Esophagus squamous epithelium (tissue), 5 donors: ENCODE data around the gene HIPK1. TPM values are rescaled to one million over a fixed set of nuclear protein-coding genes. Genes with fewer than 3 reads are reported as not detected.

Experiments
- DNase-seq: peaks from one replicate; lab custom pipeline; 2025; lab: John Stamatoyannopoulos, UW
- H3K27ac ChIP-seq, 4 donors: fragments of 200-600 bp; sonication (generic); one replicate each; pipeline ENCODE4 v1.5.1; 2016 to 2019; ENCODE audit warnings: mild to moderate bottlenecking in 1 of 4
- H3K27me3 ChIP-seq, 4 donors: fragments of 200-600 bp; sonication (generic); 1 replicate in 3 of 4; 2 replicates in 1 of 4; pipeline versions ENCODE4 v1.5.1 to v1.6.0; 2017 to 2021; ENCODE audit warnings: antibody characterized with exemption in 1 of 4
- H3K36me3 ChIP-seq, 3 donors: fragments of 200-600 bp; sonication (generic); one replicate each; pipeline ENCODE4 v1.5.1; 2016 to 2019
- H3K4me1 ChIP-seq, 3 donors: fragments of 200-600 bp; sonication (generic); one replicate each; pipeline ENCODE4 v1.5.1; 2017 to 2019
- H3K4me3 ChIP-seq, 4 donors: fragments of 200-600 bp; sonication (generic); 1 replicate in 3 of 4; 2 replicates in 1 of 4; pipeline ENCODE4 v1.5.1; 2016 to 2019; ENCODE audit warnings: mild to moderate bottlenecking in 2 of 4, moderate library complexity in 1 of 4
- H3K9me3 ChIP-seq, 3 donors: fragments of 200-600 bp; sonication (generic); one replicate each; pipeline ENCODE4 v1.5.1; 2016 to 2019
- POLR2A ChIP-seq, 4 donors: fragments of 450-650 bp; IDR thresholded peaks; one replicate each; pipeline ENCODE4 v1.6.1; 2017; ENCODE audit warnings: antibody characterized with exemption in 4 of 4, mild to moderate bottlenecking in 4 of 4, moderate library complexity in 3 of 4
- WGBS, 2 donors: methylation state at CpG; one replicate each; pipeline ENCODE4 v1.1.5; 2018; 5-methylcytosine and 5-hydroxymethylcytosine counted together
- intact Hi-C: fragments of 100-400 bp; cut with DNase I; formaldehyde crosslinking; loops from one replicate; pipeline ENCODE4 v1.15.0; 2022
- total RNA-seq, 4 donors: library from RNA; depleted of rRNA; stranded (reverse); fragments of >200 nt; gene quantifications; one replicate each; pipeline ENCODE4 v1.1.0, GENCODE V29; 2016
- TF ChIP-seq, protein P1 (sequence below), 6 experiments: fragments of 450-650 bp in 4 of 6; fragments of 200-600 bp in 2 of 6; sonication (generic) in 2 of 6; IDR thresholded peaks; one replicate each; pipeline ENCODE4 v1.5.1; 2016 to 2019; ENCODE audit warnings: antibody characterized with exemption in 6 of 6, mild to moderate bottlenecking in 4 of 6, moderate library complexity in 4 of 6
- donor health status: DM: yes; HTN: yes; CAD: no.

The HIPK1 gene
- total RNA-seq, 4 donors from 2014 or later, result 34.1 to 46.5 (median 43.6) TPM

DNA sequence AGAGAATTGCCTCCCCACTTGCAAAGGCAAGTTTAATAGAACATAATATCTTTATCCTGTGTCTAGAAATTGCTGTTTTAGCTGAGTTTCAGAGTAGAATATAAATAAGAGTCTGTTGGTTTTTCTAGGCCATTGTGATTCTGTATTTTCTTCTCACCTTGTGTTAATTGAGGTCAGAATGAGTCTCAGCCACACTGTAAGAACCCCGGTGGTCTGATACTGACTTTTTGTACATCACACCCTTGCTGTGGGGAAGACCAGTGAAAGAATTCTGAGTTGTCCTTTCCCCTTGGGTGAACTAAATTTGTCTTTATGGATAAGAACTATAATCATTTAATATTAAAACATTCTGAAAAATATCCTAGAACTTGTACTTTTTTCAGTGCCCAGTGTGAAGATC is 6.8 kb downstream of the HIPK1 start:
- no peak for DNase-seq
- intact Hi-C loops, result no loop called here
- Histone ChIP-seq H3K9me3 (no peaks in the 10 kb centered on the region), H3K4me1 (peaks cover under 1 to 80% (median 23%) of the 10 kb centered on the region in 3 donors), H3K36me3 (peaks cover 0 to 10% (median 0%) of the 10 kb centered on the region in 3 donors), H3K27me3 (no peaks in the 10 kb centered on the region), H3K4me3 (no peak overlapping the region), H3K27ac (no peak overlapping the region)
- WGBS, 2 donors, result 78 to 80% methylated on average over 1 of the region's 1 CpG
- no peak for TF ChIP-seq POLR2A (IDR thresholded peaks at IDR 0.05)
- TF ChIP-seq, protein P1, sequence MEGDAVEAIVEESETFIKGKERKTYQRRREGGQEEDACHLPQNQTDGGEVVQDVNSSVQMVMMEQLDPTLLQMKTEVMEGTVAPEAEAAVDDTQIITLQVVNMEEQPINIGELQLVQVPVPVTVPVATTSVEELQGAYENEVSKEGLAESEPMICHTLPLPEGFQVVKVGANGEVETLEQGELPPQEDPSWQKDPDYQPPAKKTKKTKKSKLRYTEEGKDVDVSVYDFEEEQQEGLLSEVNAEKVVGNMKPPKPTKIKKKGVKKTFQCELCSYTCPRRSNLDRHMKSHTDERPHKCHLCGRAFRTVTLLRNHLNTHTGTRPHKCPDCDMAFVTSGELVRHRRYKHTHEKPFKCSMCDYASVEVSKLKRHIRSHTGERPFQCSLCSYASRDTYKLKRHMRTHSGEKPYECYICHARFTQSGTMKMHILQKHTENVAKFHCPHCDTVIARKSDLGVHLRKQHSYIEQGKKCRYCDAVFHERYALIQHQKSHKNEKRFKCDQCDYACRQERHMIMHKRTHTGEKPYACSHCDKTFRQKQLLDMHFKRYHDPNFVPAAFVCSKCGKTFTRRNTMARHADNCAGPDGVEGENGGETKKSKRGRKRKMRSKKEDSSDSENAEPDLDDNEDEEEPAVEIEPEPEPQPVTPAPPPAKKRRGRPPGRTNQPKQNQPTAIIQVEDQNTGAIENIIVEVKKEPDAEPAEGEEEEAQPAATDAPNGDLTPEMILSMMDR (IDR thresholded peaks at IDR 0.05), result no peak

DNA sequence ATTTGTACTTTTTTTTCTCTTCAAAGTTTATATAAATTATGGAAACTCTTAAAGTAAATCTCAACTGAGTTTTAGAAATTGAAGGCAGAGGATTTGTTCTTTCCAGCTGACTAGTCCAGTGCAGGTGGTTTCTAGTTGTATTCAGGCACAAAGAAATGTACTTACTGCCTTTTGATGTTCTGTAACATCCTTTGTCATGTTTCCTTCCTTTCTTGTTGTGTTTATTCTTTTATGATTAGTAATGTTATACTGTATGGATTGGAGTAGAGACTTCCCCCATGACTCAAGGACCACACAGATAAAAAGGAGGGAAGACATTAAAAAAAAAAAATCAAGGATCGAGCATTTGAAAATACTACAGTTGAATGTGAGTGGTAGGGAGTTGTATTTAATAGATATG is 8.0 kb downstream of the HIPK1 start:
- 67 to 76% methylated on average over 1 of the region's 1 CpG for WGBS, 2 donors
- intact Hi-C loops, result no loop called here

DNA sequence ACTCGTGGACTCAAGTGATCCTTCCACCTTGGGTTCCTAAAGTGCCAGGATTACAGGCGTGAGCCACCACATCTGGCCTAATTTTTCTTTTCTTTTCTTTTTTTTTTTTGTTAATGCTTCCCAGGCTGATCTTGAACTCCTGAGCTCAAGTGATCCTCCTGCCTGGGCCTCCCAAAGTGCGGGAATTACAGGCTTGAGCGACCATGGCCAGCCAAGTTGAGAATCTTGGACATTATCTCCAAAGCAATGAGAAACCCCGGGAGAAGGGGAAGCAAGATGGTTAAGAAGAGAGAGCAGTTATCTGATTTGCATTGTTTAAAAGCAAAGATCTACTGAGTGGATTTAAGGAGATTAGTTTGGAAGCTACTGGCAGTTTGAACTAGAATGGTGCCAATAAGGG is 9.1 kb downstream of the HIPK1 start:
- Histone ChIP-seq H3K9me3 (no peaks in the 10 kb centered on the region), H3K4me3 (no peak overlapping the region), H3K4me1 (peaks cover 0 to 59% (median 11%) of the 10 kb centered on the region in 3 donors), H3K36me3 (peaks cover 3 to 32% (median 8%) of the 10 kb centered on the region in 3 donors), H3K27me3 (no peaks in the 10 kb centered on the region), H3K27ac (no peak overlapping the region)
- DNase-seq, result no peak
- WGBS, 2 donors, result 71 to 75% methylated on average over 4 to 5 of the region's 5 CpGs
- intact Hi-C loops, result no loop called here
- no peak for TF ChIP-seq POLR2A (IDR thresholded peaks at IDR 0.05)
- TF ChIP-seq, protein P1 (IDR thresholded peaks at IDR 0.05), result no peak

More for the DNA sequence above, 8.0 kb downstream of the HIPK1 start:
- no peak overlapping the region for H3K27ac ChIP-seq
- peaks cover 0 to 68% (median 11%) of the 10 kb centered on the region in 3 donors for H3K4me1 ChIP-seq
- H3K9me3 ChIP-seq, result no peaks in the 10 kb centered on the region
- no peak for DNase-seq
- no peak for TF ChIP-seq POLR2A (IDR thresholded peaks at IDR 0.05)
- TF ChIP-seq, protein P1 (IDR thresholded peaks at IDR 0.05), result no peak
- peaks cover 3 to 22% (median 5%) of the 10 kb centered on the region in 3 donors for H3K36me3 ChIP-seq
- no peak overlapping the region for H3K4me3 ChIP-seq
- H3K27me3 ChIP-seq, result no peaks in the 10 kb centered on the region

DNA sequence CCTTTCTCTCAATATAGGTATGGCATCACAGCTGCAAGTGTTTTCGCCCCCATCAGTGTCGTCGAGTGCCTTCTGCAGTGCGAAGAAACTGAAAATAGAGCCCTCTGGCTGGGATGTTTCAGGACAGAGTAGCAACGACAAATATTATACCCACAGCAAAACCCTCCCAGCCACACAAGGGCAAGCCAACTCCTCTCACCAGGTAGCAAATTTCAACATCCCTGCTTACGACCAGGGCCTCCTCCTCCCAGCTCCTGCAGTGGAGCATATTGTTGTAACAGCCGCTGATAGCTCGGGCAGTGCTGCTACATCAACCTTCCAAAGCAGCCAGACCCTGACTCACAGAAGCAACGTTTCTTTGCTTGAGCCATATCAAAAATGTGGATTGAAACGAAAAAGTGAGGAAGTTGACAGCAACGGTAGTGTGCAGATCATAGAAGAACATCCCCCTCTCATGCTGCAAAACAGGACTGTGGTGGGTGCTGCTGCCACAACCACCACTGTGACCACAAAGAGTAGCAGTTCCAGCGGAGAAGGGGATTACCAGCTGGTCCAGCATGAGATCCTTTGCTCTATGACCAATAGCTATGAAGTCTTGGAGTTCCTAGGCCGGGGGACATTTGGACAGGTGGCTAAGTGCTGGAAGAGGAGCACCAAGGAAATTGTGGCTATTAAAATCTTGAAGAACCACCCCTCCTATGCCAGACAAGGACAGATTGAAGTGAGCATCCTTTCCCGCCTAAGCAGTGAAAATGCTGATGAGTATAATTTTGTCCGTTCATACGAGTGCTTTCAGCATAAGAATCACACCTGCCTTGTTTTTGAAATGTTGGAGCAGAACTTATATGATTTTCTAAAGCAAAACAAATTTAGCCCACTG is 11.5 kb downstream of the HIPK1 start:
- WGBS, 2 donors, result 60 to 76% methylated on average over 15 to 16 of the region's 16 CpGs
- no peak overlapping the region for H3K4me3 ChIP-seq
- H3K4me1 ChIP-seq, result peaks cover 0 to 49% (median 11%) of the 10 kb centered on the region in 3 donors
- intact Hi-C loops, result no loop called here
- H3K36me3 ChIP-seq, result peaks cover 3 to 53% (median 8%) of the 10 kb centered on the region in 3 donors
- no peaks in the 10 kb centered on the region for H3K27me3 ChIP-seq
- no peaks in the 10 kb centered on the region for H3K9me3 ChIP-seq
- no peak for DNase-seq
- TF ChIP-seq POLR2A (IDR thresholded peaks at IDR 0.05), result no peak
- TF ChIP-seq, protein P1 (IDR thresholded peaks at IDR 0.05), result no peak
- H3K27ac ChIP-seq, result peak overlapping the region in 2 of 4 donors; percentile 13 to 35

DNA sequence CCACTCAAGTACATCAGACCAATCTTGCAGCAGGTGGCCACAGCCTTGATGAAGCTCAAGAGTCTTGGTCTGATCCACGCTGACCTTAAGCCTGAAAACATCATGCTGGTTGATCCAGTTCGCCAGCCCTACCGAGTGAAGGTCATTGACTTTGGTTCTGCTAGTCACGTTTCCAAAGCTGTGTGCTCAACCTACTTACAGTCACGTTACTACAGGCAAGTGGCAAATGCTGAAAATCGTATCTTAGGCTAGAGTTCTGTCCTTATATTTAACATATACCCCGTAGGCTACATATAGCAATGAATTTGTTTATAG is 12.1 kb downstream of the HIPK1 start:
- DNase-seq, result no peak
- Histone ChIP-seq H3K4me3 (no peak overlapping the region), H3K27ac (no peak overlapping the region), H3K4me1 (peaks cover 0 to 52% (median 14%) of the 10 kb centered on the region in 3 donors), H3K9me3 (no peaks in the 10 kb centered on the region), H3K36me3 (peaks cover 3 to 53% (median 8%) of the 10 kb centered on the region in 3 donors), H3K27me3 (no peaks in the 10 kb centered on the region)
- intact Hi-C loops, result no loop called here
- WGBS, 2 donors, result 81 to 86% methylated on average over 7 of the region's 7 CpGs
- no peak for TF ChIP-seq POLR2A (IDR thresholded peaks at IDR 0.05)
- TF ChIP-seq, protein P1 (IDR thresholded peaks at IDR 0.05), result no peak
